Loucy (cell line): ENCODE data around the gene TRIOBP.
A peak's percentile ranks its signal among the peaks of the same experiment; 100 is the strongest.

ENCODE experiments used
- H2AFZ ChIP-seq: fragments of 200-600 bp; sonication (generic); 2 replicates; pipeline ENCODE4 v1.6.0; 2016; ENCODE audit warnings: antibody characterized with exemption, mild to moderate bottlenecking, low read length, moderate library complexity
- H3F3A ChIP-seq: fragments of 200-600 bp; 2 replicates; pipeline ENCODE4 v1.6.0; 2016; ENCODE audit warnings: antibody characterized with exemption, low read depth, mild to moderate bottlenecking
- H3K27me3 ChIP-seq: fragments of 200-600 bp; sonication (generic); 2 replicates; pipeline ENCODE4 v1.6.1; 2014; ENCODE audit warnings: low read length, mild to moderate bottlenecking; ENCODE audit not compliant: insufficient read depth, poor library complexity, severe bottlenecking
- H3K36me3 ChIP-seq: fragments of 200-600 bp; sonication (generic); 2 replicates; pipeline ENCODE4 v1.6.1; 2016; ENCODE audit warnings: low read length; ENCODE audit not compliant: insufficient read depth
- H3K4me1 ChIP-seq: fragments of 200-600 bp; sonication (generic); 2 replicates; pipeline ENCODE4 v1.5.1; 2014; ENCODE audit warnings: low read length, mild to moderate bottlenecking; ENCODE audit not compliant: insufficient read depth, poor library complexity, severe bottlenecking
- H3K4me2 ChIP-seq: fragments of 200-600 bp; sonication (generic); 2 replicates; pipeline ENCODE4 v1.6.0; 2014; ENCODE audit warnings: antibody characterized with exemption, low read length, low read depth, mild to moderate bottlenecking; ENCODE audit not compliant: poor library complexity, severe bottlenecking
- H3K4me3 ChIP-seq: fragments of 200-600 bp; sonication (generic); 2 replicates; pipeline ENCODE4 v1.5.1; 2014; ENCODE audit warnings: low read length, mild to moderate bottlenecking, mixed read lengths; ENCODE audit not compliant: poor library complexity, severe bottlenecking
- H3K79me2 ChIP-seq: fragments of 200-600 bp; sonication (generic); 2 replicates; pipeline ENCODE4 v1.6.1; 2014; ENCODE audit warnings: low read length; ENCODE audit not compliant: insufficient read depth
- H3K9ac ChIP-seq: fragments of 200-600 bp; sonication (generic); 2 replicates; pipeline ENCODE4 v1.6.0; 2014; ENCODE audit warnings: mild to moderate bottlenecking, low read depth, low read length, moderate library complexity; ENCODE audit not compliant: poor library complexity, severe bottlenecking
- H3K9me2 ChIP-seq: fragments of 200-600 bp; sonication (generic); replicated peaks from 2 replicates; pipeline ENCODE4 v1.6.1; 2016; ENCODE audit warnings: low read depth, low read length, mixed read lengths
- H3K9me3 ChIP-seq: fragments of 200-600 bp; sonication (generic); 2 replicates; pipeline ENCODE4 v1.6.1; 2014; ENCODE audit warnings: mild to moderate bottlenecking, antibody characterized with exemption, low read length, low read depth; ENCODE audit not compliant: insufficient read depth
- H4K20me1 ChIP-seq: fragments of 200-600 bp; sonication (generic); 2 replicates; pipeline ENCODE4 v1.6.0; 2014; ENCODE audit warnings: antibody characterized with exemption, low read length, mild to moderate bottlenecking; ENCODE audit not compliant: insufficient read depth, poor library complexity, severe bottlenecking
- CTCF ChIP-seq: fragments of 200-600 bp; sonication (generic); conservative IDR thresholded peaks from 2 replicates; pipeline ENCODE4 v1.5.1; 2014; ENCODE audit warnings: mild to moderate bottlenecking, antibody characterized with exemption, low read length
- EZH2phosphoT487 ChIP-seq: fragments of 200-600 bp; IDR thresholded peaks from 2 replicates; pipeline ENCODE4 v1.6.1; 2018; ENCODE audit warnings: antibody characterized with exemption, mild to moderate bottlenecking, moderate library complexity, borderline replicate concordance

Gene TRIOBP

GRCh38 chr22:37765953-37766576 lies 69.2 kb downstream of the TRIOBP start:
- peaks cover 15% of the 10 kb centered on the region; the same call in 1 of the 2 replicates for H3K36me3 ChIP-seq
- H2AFZ ChIP-seq: no peak overlapping the region
- no peaks in the 10 kb centered on the region for H3K79me2 ChIP-seq
- H3K9ac ChIP-seq: no peak overlapping the region
- no peaks in the 10 kb centered on the region for H3K4me1 ChIP-seq
- no peaks in the 10 kb centered on the region for H3K27me3 ChIP-seq
- H3K9me3 ChIP-seq: no peaks in the 10 kb centered on the region
- H3F3A ChIP-seq: no peaks in the 10 kb centered on the region
- no peak overlapping the region for H3K4me2 ChIP-seq
- TF ChIP-seq CTCF: no peak
- no peak for TF ChIP-seq EZH2phosphoT487
- H3K9me2 ChIP-seq: no peaks in the 10 kb centered on the region
- no peaks in the 10 kb centered on the region for H4K20me1 ChIP-seq
- H3K4me3 ChIP-seq: no peak overlapping the region

GRCh38 chr22:37768273-37768672 lies 71.4 kb downstream of the TRIOBP start:
- no peaks in the 10 kb centered on the region for H4K20me1 ChIP-seq
- TF ChIP-seq CTCF (peak; percentile 54), EZH2phosphoT487 (no peak)
- H2AFZ ChIP-seq: no peak overlapping the region
- peaks cover 26% of the 10 kb centered on the region; the same call in 1 of the 2 replicates for H3K36me3 ChIP-seq
- no peak overlapping the region for H3K4me2 ChIP-seq
- no peaks in the 10 kb centered on the region for H3K27me3 ChIP-seq
- H3K9me3 ChIP-seq: no peaks in the 10 kb centered on the region
- no peak overlapping the region for H3K9ac ChIP-seq
- no peaks in the 10 kb centered on the region for H3K9me2 ChIP-seq
- no peak overlapping the region for H3K4me3 ChIP-seq
- no peaks in the 10 kb centered on the region for H3F3A ChIP-seq
- no peaks in the 10 kb centered on the region for H3K4me1 ChIP-seq
- H3K79me2 ChIP-seq: no peaks in the 10 kb centered on the region

GRCh38 chr22:37769056-37769455 lies 72.2 kb downstream of the TRIOBP start:
- Histone ChIP-seq H3K79me2 (no peaks in the 10 kb centered on the region), H3K9me3 (no peaks in the 10 kb centered on the region), H3K4me1 (no peaks in the 10 kb centered on the region), H3F3A (no peaks in the 10 kb centered on the region), H4K20me1 (no peaks in the 10 kb centered on the region), H3K9me2 (no peaks in the 10 kb centered on the region), H3K9ac (no peak overlapping the region), H3K36me3 (peaks cover 26% of the 10 kb centered on the region; the same call in 1 of the 2 replicates), H3K4me3 (no peak overlapping the region), H3K4me2 (no peak overlapping the region), H2AFZ (no peak overlapping the region), H3K27me3 (no peaks in the 10 kb centered on the region)
- no peak for TF ChIP-seq EZH2phosphoT487
- TF ChIP-seq CTCF: no peak
